Keratinocyte (primary cell): ENCODE results near the gene HPS4. TPM values are rescaled to one million over a fixed set of nuclear protein-coding genes. Genes with fewer than 3 reads are reported as not detected.

Experiments used
- DNase-seq: peaks from one replicate; pipeline ENCODE4 v3.0.0-alpha.2; 2011; ENCODE audit warnings: low read depth, missing footprints, low spot score
- FAIRE-seq: peaks from 2 replicates; lab custom pipeline; 2011; peaks lifted over from hg19 to GRCh38; lab: Jason Lieb, UNC
- H2AFZ ChIP-seq: 2 replicates; pipeline ENCODE4 v1.6.0; 2012; ENCODE audit warnings: low read length, control low read depth, inconsistent platforms; ENCODE audit not compliant: control insufficient read depth
- H3K27ac ChIP-seq: 2 replicates; pipeline ENCODE4 v1.5.1; 2011; ENCODE audit warnings: low read length; ENCODE audit not compliant: control insufficient read depth, insufficient read depth
- H3K27me3 ChIP-seq: 3 replicates; pipeline ENCODE4 v1.6.0; 2011; ENCODE audit warnings: low read length; ENCODE audit not compliant: control insufficient read depth, insufficient read depth; ENCODE audit errors: extremely low read depth
- H3K36me3 ChIP-seq, 2 experiments: 2 replicates in 1 of 2; 3 replicates in 1 of 2; pipeline ENCODE4 v1.5.1; 2011; ENCODE audit warnings: low read length in 2 of 2, mild to moderate bottlenecking in 1 of 2; ENCODE audit not compliant: control insufficient read depth in 2 of 2, insufficient read depth in 2 of 2; ENCODE audit errors: extremely low read depth in 1 of 2
- H3K4me1 ChIP-seq: 3 replicates; pipeline ENCODE4 v1.5.1; 2011; ENCODE audit warnings: low read length; ENCODE audit not compliant: control insufficient read depth, insufficient read depth; ENCODE audit errors: extremely low read depth
- H3K4me2 ChIP-seq: 3 replicates; pipeline ENCODE4 v1.6.0; 2011; ENCODE audit warnings: low read depth, low read length; ENCODE audit not compliant: control insufficient read depth, insufficient read depth; ENCODE audit errors: extremely low read depth
- H3K4me3 ChIP-seq, 3 experiments: fragments of 200-600 bp in 1 of 3; sonication (generic) in 1 of 3; 2 replicates in 2 of 3; 3 replicates in 1 of 3; pipeline ENCODE4 v1.5.1; 2011 to 2016; ENCODE audit warnings: low read length in 3 of 3, mild to moderate bottlenecking in 3 of 3, control low read depth in 2 of 3, inconsistent platforms in 1 of 3, low read depth in 1 of 3, mixed read lengths in 1 of 3, mixed run types in 1 of 3, moderate library complexity in 1 of 3; ENCODE audit not compliant: control insufficient read depth in 2 of 3, insufficient read depth in 2 of 3; ENCODE audit errors: extremely low read depth in 1 of 3
- H3K79me2 ChIP-seq: 2 replicates; pipeline ENCODE4 v1.6.0; 2012; ENCODE audit warnings: low read length; ENCODE audit not compliant: control insufficient read depth, insufficient read depth
- H3K9ac ChIP-seq: 3 replicates; pipeline ENCODE4 v1.6.0; 2011; ENCODE audit warnings: low read length; ENCODE audit not compliant: control insufficient read depth, insufficient read depth; ENCODE audit errors: extremely low read depth
- H3K9me1 ChIP-seq: 3 replicates; pipeline ENCODE4 v1.6.0; 2011; ENCODE audit warnings: low read length; ENCODE audit not compliant: control insufficient read depth, insufficient read depth; ENCODE audit errors: extremely low read depth
- H3K9me3 ChIP-seq: 2 replicates; pipeline ENCODE4 v1.5.1; 2012; ENCODE audit warnings: low read depth, low read length; ENCODE audit not compliant: control insufficient read depth
- H4K20me1 ChIP-seq: 3 replicates; pipeline ENCODE4 v1.6.0; 2011; ENCODE audit warnings: low read length; ENCODE audit not compliant: control insufficient read depth, insufficient read depth; ENCODE audit errors: extremely low read depth
- EZH2 ChIP-seq: IDR thresholded peaks from one replicate; pipeline ENCODE4 v1.6.1; 2012; ENCODE audit warnings: inconsistent platforms, mild to moderate bottlenecking, low read length, moderate library complexity
- dilution Hi-C: fragments of 300-500 bp; cut with MboI; formaldehyde crosslinking; loops from one replicate; pipeline ENCODE4 v1.7.0; 2020; ENCODE audit warnings: low sequenced_read_pairs; ENCODE audit not compliant: extremely low pct_ligation_motif_present
- polyA plus RNA-seq, 5 experiments: library from polyadenylated mRNA; depleted of rRNA in 3 of 5; stranded (reverse) in 3 of 5; stranded (forward) in 1 of 5; unstranded in 1 of 5; fragments of >200 nt; gene quantifications; 1 replicate in 1 of 5; 2 replicates in 3 of 5; 3 replicates in 1 of 5; pipeline versions ENCODE4 v1.2.1 to v1.2.3, GENCODE V29; 2011 to 2012; ENCODE audit warnings: missing spikeins in 2 of 5, low read depth in 1 of 5, low replicate concordance in 1 of 5
- TF ChIP-seq, protein P1 (sequence below), 3 experiments: IDR thresholded peaks in 1 of 3; conservative IDR thresholded peaks in 1 of 3; optimal IDR thresholded peaks in 1 of 3; 2 replicates in 2 of 3; 3 replicates in 1 of 3; pipeline versions ENCODE3 to v1.5.1; 2011; ENCODE audit warnings: low read length in 3 of 3, mild to moderate bottlenecking in 3 of 3, moderate library complexity in 2 of 3, control low read depth in 1 of 3, inconsistent platforms in 1 of 3; ENCODE audit not compliant: insufficient read depth in 2 of 3; ENCODE audit errors: extremely low read depth in 1 of 3

The HPS4 gene
- polyA plus RNA-seq, 1 donor (not counting 4 experiments of a cell fraction or from before 2014, with no cell fraction given) = 21.3 TPM

DNA sequence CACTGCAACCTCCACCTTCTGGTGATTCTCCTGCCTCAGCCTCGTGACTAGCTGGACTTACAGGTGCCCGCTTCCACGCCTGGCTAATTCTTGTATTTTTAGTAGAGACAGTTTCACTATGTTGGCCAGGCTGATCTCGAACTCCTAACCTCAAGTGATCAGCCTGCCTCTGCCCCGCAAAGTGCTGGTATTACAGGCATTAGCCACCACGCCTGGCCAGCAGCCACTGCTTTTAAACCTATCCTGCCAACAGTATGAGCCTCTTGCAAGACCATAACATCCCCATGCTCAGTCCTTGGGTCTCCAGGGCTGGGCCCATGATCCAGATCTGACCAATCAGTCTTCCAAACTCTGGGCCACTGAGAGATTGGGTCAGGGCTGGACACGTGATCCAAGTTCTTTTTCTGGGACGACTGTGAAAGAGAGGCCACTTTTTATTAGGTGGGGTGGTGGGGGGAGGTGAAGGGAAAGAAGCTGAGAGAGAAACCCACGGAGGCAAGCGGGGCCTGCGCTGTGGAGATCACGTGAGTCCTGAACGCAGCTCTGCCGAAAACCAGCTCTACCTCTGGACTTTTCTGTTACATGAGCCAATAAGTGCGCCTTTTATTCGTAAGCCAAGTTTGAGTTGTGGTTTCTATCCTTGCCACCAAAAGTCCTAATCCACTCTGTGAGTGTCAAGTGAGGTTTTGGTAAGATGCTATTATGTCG lies 36.6 kb downstream of the HPS4 start:
- H3K4me3 ChIP-seq = no peak overlapping the region
- H3K79me2 ChIP-seq = no peaks in the 10 kb centered on the region
- FAIRE-seq = no peak
- no peaks in the 10 kb centered on the region for H3K27me3 ChIP-seq
- H3K4me1 ChIP-seq = peaks cover 5% of the 10 kb centered on the region
- H3K9ac ChIP-seq = no peak overlapping the region
- TF ChIP-seq, protein P1, sequence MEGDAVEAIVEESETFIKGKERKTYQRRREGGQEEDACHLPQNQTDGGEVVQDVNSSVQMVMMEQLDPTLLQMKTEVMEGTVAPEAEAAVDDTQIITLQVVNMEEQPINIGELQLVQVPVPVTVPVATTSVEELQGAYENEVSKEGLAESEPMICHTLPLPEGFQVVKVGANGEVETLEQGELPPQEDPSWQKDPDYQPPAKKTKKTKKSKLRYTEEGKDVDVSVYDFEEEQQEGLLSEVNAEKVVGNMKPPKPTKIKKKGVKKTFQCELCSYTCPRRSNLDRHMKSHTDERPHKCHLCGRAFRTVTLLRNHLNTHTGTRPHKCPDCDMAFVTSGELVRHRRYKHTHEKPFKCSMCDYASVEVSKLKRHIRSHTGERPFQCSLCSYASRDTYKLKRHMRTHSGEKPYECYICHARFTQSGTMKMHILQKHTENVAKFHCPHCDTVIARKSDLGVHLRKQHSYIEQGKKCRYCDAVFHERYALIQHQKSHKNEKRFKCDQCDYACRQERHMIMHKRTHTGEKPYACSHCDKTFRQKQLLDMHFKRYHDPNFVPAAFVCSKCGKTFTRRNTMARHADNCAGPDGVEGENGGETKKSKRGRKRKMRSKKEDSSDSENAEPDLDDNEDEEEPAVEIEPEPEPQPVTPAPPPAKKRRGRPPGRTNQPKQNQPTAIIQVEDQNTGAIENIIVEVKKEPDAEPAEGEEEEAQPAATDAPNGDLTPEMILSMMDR (optimal IDR thresholded peaks at IDR 0.05 in 1 of 3, IDR thresholded peaks at IDR 0.05 in 1 of 3, conservative IDR thresholded peaks at IDR 0.05 in 1 of 3; ENCODE audit: extremely low read depth in 1 of 3, insufficient read depth in 2 of 3, low read length in 3 of 3) = no peak
- TF ChIP-seq EZH2 = no peak
- no peak for DNase-seq
- H3K4me2 ChIP-seq = no peak overlapping the region
- no peaks in the 10 kb centered on the region for H3K9me3 ChIP-seq
- dilution Hi-C loops = no loop called here
- no peaks in the 10 kb centered on the region for H4K20me1 ChIP-seq
- H3K27ac ChIP-seq = no peak overlapping the region
- no peaks in the 10 kb centered on the region for H3K9me1 ChIP-seq
- no peak overlapping the region for H2AFZ ChIP-seq
- peaks cover 2 to 10% of the 10 kb centered on the region in 2 experiments for H3K36me3 ChIP-seq

DNA sequence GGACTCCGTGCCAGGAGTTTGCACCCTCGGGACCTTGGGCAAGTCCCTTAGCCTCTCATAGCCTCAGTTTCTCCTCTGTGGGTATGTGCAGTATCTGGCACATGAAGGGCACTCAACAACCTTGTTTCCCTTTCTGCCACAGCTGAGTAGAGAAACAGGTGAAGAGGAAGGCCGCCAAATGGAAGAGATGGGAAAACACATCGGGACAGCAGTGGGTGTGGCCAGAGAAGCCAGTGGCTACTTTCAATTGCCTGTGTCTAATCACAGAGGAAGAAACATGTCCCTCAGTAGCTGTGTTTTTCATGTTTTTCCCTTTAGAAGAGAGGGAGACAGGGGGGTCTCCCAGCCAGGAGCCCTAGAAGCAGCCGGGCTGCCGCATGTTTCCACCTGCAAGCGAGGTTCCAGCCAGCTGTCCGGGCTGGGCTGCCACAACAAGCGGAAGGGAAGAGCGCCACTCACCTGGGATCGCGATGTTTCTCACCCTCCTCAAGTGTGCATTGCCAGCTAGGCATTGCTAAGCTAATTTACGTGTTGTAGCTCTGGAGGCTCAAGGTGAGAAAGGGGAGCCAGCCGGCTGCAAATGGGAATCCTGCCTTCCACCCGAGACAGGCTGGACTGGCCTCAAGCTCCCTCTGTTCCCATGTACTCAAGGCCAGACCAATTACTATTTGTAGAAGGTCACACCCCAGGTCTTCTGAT lies 37.9 kb downstream of the HPS4 start:
- no peaks in the 10 kb centered on the region for H3K27me3 ChIP-seq
- no peaks in the 10 kb centered on the region for H3K9me3 ChIP-seq
- H3K36me3 ChIP-seq = peaks cover 0 to 4% of the 10 kb centered on the region in 2 experiments
- no peak overlapping the region for H2AFZ ChIP-seq
- H3K4me3 ChIP-seq = no peak overlapping the region
- H3K9me1 ChIP-seq = no peaks in the 10 kb centered on the region
- H3K27ac ChIP-seq = no peak overlapping the region
- TF ChIP-seq EZH2 = no peak
- TF ChIP-seq, protein P1 (optimal IDR thresholded peaks at IDR 0.05 in 1 of 3, IDR thresholded peaks at IDR 0.05 in 1 of 3, conservative IDR thresholded peaks at IDR 0.05 in 1 of 3; ENCODE audit: extremely low read depth in 1 of 3, insufficient read depth in 2 of 3, low read length in 3 of 3) = peak in 1 of 3 experiments; percentile 28
- FAIRE-seq (no peak), DNase-seq (no peak)
- peak overlapping the region; percentile 29 for H3K4me2 ChIP-seq
- H4K20me1 ChIP-seq = no peaks in the 10 kb centered on the region
- H3K4me1 ChIP-seq = peaks cover 5% of the 10 kb centered on the region
- H3K79me2 ChIP-seq = no peaks in the 10 kb centered on the region
- H3K9ac ChIP-seq = no peak overlapping the region
- dilution Hi-C loops = no loop called here
